Subcutaneous adipose tissue (tissue), 4 donors: ENCODE data around the gene KRTAP10-4. TPM values are rescaled to one million over a fixed set of nuclear protein-coding genes. Genes with fewer than 3 reads are reported as not detected.

Experiments used
- CTCF ChIP-seq: fragments of 450-650 bp; IDR thresholded peaks from one replicate; pipeline ENCODE4 v1.5.1; 2016; ENCODE audit warnings: low read depth, mild to moderate bottlenecking, control low read depth, antibody characterized with exemption, moderate library complexity
- total RNA-seq, 4 donors: library from RNA; depleted of rRNA; stranded (reverse); fragments of >200 nt; gene quantifications; one replicate each; pipeline ENCODE4 v1.1.0, GENCODE V29; 2016

The KRTAP10-4 gene
- total RNA-seq, 4 donors from 2014 or later, result not detected

- no peak for TF ChIP-seq CTCF
Observed at GRCh38 chr21:44616591-44616926, 43.0 kb downstream of the KRTAP10-4 start.

GRCh38 chr21:44617071-44617501 is 43.6 kb downstream of the KRTAP10-4 start:
- no peak for TF ChIP-seq CTCF

- TF ChIP-seq CTCF, result no peak
Observed at GRCh38 chr21:44618504-44618903, 45.0 kb downstream of the KRTAP10-4 start.

GRCh38 chr21:44618909-44619308 is 45.4 kb downstream of the KRTAP10-4 start:
- TF ChIP-seq CTCF, result no peak

- no peak for TF ChIP-seq CTCF
Observed at GRCh38 chr21:44619886-44620285, 46.4 kb downstream of the KRTAP10-4 start.

- no peak for TF ChIP-seq CTCF
Observed at GRCh38 chr21:44623575-44623974, 50.0 kb downstream of the KRTAP10-4 start.

Other genes starting within 250 kb of the KRTAP10-4 start
- 10 to 100 TPM in 3 of 4 donors, 1 to 10 TPM in 1; 9.1 to 56.7 (median 23.1) TPM for gene CFAP410, start 234.3 kb upstream of the KRTAP10-4 start, total RNA-seq
- gene TRPM2, start 220.1 kb upstream of the KRTAP10-4 start, total RNA-seq, result 1 to 10 TPM; 2.9 to 7.0 (median 6.1) TPM
- 1 to 10 TPM in 3 of 4 donors, under 1 TPM in 1; 0.98 to 4.2 (median 3.0) TPM for gene LRRC3, start 118.2 kb upstream of the KRTAP10-4 start, total RNA-seq
- gene KRTAP10-1, start 33.5 kb upstream of the KRTAP10-4 start, total RNA-seq, result not detected
- gene KRTAP10-2, start 22.2 kb upstream of the KRTAP10-4 start, total RNA-seq, result not detected
- not detected for gene KRTAP10-3, start 14.9 kb upstream of the KRTAP10-4 start, total RNA-seq
- gene KRTAP10-5, start 6.9 kb downstream of the KRTAP10-4 start, total RNA-seq, result not detected
- not detected for gene KRTAP10-6, start 18.8 kb downstream of the KRTAP10-4 start, total RNA-seq
- gene KRTAP10-7, start 26.9 kb downstream of the KRTAP10-4 start, total RNA-seq, result not detected
- not detected for gene KRTAP10-8, start 38.4 kb downstream of the KRTAP10-4 start, total RNA-seq
- not detected for gene KRTAP10-9, start 53.4 kb downstream of the KRTAP10-4 start, total RNA-seq
- not detected for gene KRTAP10-10, start 63.6 kb downstream of the KRTAP10-4 start, total RNA-seq
- gene KRTAP10-11, start 72.7 kb downstream of the KRTAP10-4 start, total RNA-seq, result not detected
- gene KRTAP12-4, start 80.9 kb downstream of the KRTAP10-4 start, total RNA-seq, result not detected
- gene KRTAP12-3, start 84.2 kb downstream of the KRTAP10-4 start, total RNA-seq, result not detected
- not detected for gene KRTAP12-2, start 93.2 kb downstream of the KRTAP10-4 start, total RNA-seq
- not detected for gene KRTAP12-1, start 108.4 kb downstream of the KRTAP10-4 start, total RNA-seq
- not detected for gene KRTAP10-12, start 123.4 kb downstream of the KRTAP10-4 start, total RNA-seq
- gene TSPEAR, start 137.8 kb downstream of the KRTAP10-4 start, total RNA-seq, result not detected
- gene UBE2G2, start 228.1 kb downstream of the KRTAP10-4 start, total RNA-seq, result 100 to 1,000 TPM in 2 of 4 donors, 10 to 100 TPM in 2; 64.4 to 144 (median 100) TPM
- gene SUMO3, start 244.3 kb downstream of the KRTAP10-4 start, total RNA-seq, result 10 to 100 TPM; 41.3 to 77.0 (median 59.4) TPM